ENCODE results near the gene SGK1.
"Not testable (repeated sequence)": the region's sequence is repeated elsewhere in the genome, so short reads cannot be mapped to it uniquely, and the experiment has no call there.

The SGK1 gene

GRCh38 chr6:134266776-134267175 lies 51.1 kb downstream of the SGK1 start:
- TF ChIP-seq POLR2A (IDR thresholded peaks at IDR 0.05; ENCODE audit: extremely low read depth, insufficient read length) (no peak), CTCF (IDR thresholded peaks at IDR 0.05; ENCODE audit: low read depth, low read length) (no peak), MYC (IDR thresholded peaks at IDR 0.05; ENCODE audit: low read depth, low read length) (no peak)
- TF ChIP-seq, protein P1, sequence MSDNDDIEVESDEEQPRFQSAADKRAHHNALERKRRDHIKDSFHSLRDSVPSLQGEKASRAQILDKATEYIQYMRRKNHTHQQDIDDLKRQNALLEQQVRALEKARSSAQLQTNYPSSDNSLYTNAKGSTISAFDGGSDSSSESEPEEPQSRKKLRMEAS (IDR thresholded peaks at IDR 0.05; ENCODE audit: low read depth, low read length) = no peak
- H3K4me3 ChIP-seq (ENCODE audit: low read depth, low read length) = no peak overlapping the region
- no peak for DNase-seq (ENCODE audit: low read depth)

DNA sequence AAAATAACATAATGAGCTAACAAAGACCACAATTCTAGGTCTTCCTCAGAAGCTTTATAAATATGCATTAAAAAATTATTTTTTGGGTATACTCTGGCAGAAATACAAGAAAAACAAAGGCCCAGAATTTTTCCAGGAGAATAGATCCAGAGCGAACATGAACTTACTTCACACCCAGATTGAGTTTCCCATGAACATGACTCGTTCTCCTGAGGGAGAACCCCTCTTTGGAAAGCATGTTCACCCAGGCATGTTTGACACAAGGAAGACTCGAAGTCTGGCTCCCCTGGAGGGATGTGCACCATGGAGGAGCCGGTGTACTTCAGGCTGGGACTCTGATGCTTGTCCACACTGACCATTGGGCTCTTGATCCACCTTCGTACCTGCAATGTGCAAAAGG lies 56.1 kb downstream of the SGK1 start:
- TF ChIP-seq, protein P1 (IDR thresholded peaks at IDR 0.05; ENCODE audit: low read depth, low read length) = no peak
- TF ChIP-seq MYC (IDR thresholded peaks at IDR 0.05; ENCODE audit: low read depth, low read length) = no peak
- no peak for TF ChIP-seq CTCF (IDR thresholded peaks at IDR 0.05; ENCODE audit: low read depth, low read length)
- no peak for TF ChIP-seq POLR2A (IDR thresholded peaks at IDR 0.05; ENCODE audit: extremely low read depth, insufficient read length)
- H3K4me3 ChIP-seq (ENCODE audit: low read depth, low read length) = no peak overlapping the region
- no peak for DNase-seq (ENCODE audit: low read depth)

GRCh38 chr6:134258849-134259306 lies 59.0 kb downstream of the SGK1 start:
- H3K4me3 ChIP-seq (ENCODE audit: low read depth, low read length) = no peak overlapping the region
- TF ChIP-seq MYC (IDR thresholded peaks at IDR 0.05; ENCODE audit: low read depth, low read length) (no peak), CTCF (IDR thresholded peaks at IDR 0.05; ENCODE audit: low read depth, low read length) (no peak), POLR2A (IDR thresholded peaks at IDR 0.05; ENCODE audit: extremely low read depth, insufficient read length) (no peak)
- TF ChIP-seq, protein P1 (IDR thresholded peaks at IDR 0.05; ENCODE audit: low read depth, low read length) = no peak
- DNase-seq (ENCODE audit: low read depth) = no peak

- DNase-seq (ENCODE audit: low read depth) = no peak
- H3K4me3 ChIP-seq (ENCODE audit: low read depth, low read length) = no peak overlapping the region
- TF ChIP-seq CTCF (IDR thresholded peaks at IDR 0.05; ENCODE audit: low read depth, low read length) = no peak
These were observed 60.4 kb downstream of the SGK1 start for GRCh38 chr6:134257516-134257915.

GRCh38 chr6:134256862-134257261 lies 61.0 kb downstream of the SGK1 start:
- TF ChIP-seq POLR2A (IDR thresholded peaks at IDR 0.05; ENCODE audit: extremely low read depth, insufficient read length) (no peak), MYC (IDR thresholded peaks at IDR 0.05; ENCODE audit: low read depth, low read length) (no peak), CTCF (IDR thresholded peaks at IDR 0.05; ENCODE audit: low read depth, low read length) (no peak)
- TF ChIP-seq, protein P1 (IDR thresholded peaks at IDR 0.05; ENCODE audit: low read depth, low read length) = no peak
- DNase-seq (ENCODE audit: low read depth) = no peak
- no peak overlapping the region for H3K4me3 ChIP-seq (ENCODE audit: low read depth, low read length)

- not testable (repeated sequence) for H3K4me3 ChIP-seq (ENCODE audit: low read depth, low read length); DNase-seq (ENCODE audit: low read depth)
These were observed 62.6 kb downstream of the SGK1 start for GRCh38 chr6:134255280-134255679.
